HG02870 (cell line): Measurements from ENCODE around the gene NINJ1.
A peak's percentile ranks its signal among the peaks of the same experiment; 100 is the strongest.
"Not testable (repeated sequence)": the region's sequence is repeated elsewhere in the genome, so short reads cannot be mapped to it uniquely, and the experiment has no call there.

Experiments
- ATAC-seq: cut with Tn5 transposase; IDR thresholded peaks from one replicate; pipeline ENCODE4 v1.9.1; 2021; ENCODE audit warnings: mild to moderate bottlenecking, moderate library complexity; ENCODE audit not compliant: unreplicated experiment

NINJ1 gene

DNA sequence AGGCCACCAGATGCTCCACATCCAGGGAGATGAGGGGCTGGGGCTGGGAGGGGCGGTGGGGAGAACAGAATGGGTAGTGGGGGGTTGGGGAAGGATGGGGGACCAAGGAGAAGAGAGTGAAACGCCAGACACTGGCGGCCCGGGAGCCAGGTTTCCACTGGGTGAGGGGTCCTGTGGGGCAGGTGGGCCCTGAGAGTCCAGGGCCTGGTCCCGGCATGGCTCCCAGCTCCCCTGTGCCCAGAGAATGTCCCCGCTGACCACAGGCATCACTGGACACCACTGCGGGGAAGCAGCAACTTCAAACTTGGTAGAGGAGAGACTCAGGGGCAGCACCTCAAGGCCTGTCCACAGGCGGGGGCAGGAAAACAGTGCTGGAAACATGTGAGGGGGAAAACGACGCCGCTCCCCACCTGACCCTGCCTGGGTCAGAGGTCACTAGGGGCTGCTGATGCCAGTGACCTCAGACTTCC is 13.2 kb downstream of the NINJ1 start:
- no peak for ATAC-seq

DNA sequence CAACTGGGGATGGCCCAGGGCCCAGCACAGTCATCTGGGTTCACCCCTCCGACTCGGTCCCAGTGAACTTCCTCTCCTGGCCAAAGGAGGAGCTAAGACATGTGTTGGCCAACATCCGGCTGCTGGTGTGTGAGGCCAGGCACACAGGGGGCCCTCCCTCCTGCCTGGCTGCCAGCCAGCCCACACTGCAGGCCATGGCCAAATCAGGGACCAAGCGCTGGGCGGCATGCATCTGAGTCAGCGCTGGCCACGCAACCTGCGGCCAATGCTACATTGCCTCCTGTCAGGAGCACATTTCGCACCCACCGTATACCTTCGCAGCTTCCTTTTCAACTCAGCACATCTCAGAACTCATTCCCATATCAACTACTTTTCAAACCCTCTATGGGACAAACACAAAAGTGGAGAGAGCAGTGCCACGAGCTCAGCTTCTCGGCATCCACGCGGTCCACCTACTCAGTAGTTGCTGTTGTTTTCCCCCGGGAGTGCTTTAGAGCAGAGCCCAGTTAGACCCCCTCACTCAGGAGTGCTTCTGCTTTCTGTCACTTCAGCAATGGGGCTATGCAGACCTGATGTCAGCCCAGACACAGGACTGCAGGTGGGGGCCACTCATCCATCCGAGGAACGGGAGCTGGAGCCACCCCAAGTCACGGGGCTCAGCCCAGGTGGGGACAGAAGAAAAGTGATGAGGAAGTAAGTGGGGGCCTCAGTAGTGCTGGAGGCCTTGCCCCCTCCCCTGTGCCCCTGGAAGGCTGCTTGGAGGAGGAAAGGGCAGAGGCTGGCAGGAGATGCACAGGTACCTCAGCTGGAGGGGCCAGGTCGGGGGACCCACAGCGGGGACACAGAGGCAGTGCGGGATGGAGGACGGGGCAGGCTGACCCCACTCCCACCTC is 13.9 kb downstream of the NINJ1 start:
- peak; percentile 69 for ATAC-seq

DNA sequence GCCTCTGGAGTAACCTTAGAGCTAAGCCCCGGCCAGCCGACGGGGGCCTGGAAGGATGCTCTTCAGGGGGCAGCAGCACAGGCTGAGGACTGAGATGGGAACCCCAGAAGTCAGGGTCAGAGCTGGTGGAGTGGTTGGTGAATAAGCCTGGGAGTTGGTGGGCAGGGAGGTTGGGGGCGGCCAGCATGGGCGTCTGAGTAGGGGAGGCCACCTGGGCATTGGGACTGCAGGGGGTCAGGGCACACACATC is 14.4 kb downstream of the NINJ1 start:
- ATAC-seq, result no peak

- ATAC-seq, result no peak
Observed at GRCh38 chr9:93118863-93119702, 15.0 kb downstream of the NINJ1 start.

DNA sequence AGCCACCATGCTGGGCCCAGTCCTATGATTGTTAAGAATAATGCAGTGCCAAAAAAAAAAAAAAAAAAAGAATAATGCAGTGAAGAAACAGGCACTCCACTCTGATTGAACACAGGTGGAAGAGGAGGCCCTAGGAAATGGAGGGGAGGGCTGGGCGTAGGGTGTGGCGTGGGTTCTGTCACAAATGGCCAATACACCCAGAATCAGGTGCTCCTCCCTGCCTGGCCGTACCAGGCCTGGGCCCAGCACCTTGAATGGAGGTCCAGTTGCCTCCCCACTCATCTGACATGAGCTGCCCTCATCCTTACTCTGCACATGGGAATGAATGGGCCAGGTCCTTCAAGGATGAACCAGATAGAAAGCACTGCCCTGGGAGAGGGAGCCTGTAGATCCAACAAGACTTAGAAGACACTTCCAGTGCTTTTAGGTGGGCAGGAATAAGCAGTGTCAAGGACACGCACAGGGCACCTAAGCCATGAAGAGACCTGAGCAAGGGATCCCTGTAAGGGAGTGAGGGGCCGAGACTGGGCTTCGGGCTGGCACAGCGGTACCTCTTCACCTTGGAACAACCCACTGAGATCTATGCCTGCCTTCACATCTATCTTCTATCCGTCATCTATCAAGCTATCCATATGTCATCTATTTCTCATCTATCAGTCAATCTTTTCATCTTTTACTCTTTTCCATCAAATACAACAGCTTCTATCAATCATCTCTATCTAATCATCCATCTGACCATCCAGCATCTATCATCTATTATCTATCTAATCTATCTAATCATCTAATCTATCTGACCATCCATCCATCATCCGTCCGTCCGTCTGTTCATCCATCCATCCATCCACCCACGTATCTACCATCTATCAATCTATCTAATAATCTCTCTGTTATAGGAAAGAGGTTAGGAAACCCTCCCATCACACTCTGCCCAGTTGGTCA is 15.9 kb downstream of the NINJ1 start:
- ATAC-seq, result no peak

GRCh38 chr9:93117521-93117920 is 16.5 kb downstream of the NINJ1 start:
- not testable (repeated sequence) for ATAC-seq

DNA sequence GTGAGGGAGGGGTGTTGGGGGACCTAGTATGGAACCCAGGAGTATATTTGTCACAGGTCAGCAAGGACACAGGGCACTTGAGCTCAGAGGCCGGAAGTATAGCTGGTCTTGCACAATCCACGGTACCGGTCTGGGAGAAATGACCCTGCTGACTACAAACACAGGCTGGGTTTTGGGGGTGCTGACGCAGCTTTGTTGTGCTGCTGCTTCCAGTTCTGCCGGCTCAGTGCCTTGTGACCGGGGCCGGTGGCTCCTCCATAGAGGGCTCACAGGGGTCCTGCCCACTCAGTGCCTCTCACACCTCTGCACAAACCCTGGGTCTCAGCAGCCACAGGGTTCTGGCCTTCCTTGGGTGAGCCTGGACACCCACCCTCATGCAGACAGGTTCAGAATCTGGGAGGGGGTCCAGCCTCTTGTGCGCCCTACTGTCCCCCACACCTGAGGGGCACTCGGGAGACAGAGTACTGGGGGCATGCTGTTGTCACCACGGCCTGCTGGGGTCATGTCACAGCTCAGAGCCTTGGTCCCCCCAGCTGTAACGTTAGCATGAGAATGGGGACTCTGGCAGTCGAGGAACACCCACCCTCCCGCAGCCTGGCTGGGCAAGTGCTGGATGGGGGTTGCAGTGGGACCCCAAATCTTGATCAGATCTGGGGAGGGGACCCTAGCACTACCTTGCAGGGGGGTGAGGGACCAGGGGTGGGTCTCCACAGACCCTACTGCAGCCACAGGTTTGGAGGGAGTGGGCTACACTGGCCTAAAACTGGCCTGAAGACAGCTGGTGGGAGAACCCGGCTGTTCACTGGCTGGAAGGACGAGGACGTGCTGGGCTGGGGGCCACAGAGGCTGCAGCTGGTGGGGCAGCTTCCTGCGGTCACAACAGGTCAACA is 17.7 kb downstream of the NINJ1 start:
- no peak for ATAC-seq

DNA sequence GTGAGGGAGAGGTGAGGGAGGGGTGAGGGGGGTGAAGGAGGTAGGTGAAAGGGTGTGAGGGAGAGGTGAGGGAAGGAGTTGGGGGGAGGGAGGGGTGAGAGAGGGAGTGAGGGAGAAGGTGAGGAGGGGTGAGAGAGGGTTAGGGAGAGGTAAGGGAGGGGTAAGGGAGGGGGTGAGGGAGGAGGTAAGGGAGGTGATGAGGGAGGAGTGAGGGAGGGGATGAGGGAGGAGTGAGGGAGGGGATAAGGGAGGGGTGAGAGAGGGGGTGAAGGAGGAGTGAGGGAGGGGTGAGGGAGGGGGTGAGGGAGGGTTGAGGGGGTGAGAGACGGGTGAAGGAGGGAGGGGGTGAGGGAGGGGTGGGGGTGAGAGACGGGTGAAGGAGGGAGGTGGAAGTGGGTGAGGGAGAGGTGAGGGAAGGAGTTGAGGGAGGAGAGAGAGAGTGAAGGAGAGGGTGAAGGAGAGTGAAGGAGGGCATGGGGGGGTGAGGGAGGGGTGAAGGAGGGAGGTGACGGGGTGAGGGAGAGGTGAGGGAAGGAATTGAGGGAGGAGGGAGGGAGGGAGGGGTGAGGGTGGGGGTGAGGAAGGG is 18.5 kb downstream of the NINJ1 start:
- ATAC-seq, result no peak

DNA sequence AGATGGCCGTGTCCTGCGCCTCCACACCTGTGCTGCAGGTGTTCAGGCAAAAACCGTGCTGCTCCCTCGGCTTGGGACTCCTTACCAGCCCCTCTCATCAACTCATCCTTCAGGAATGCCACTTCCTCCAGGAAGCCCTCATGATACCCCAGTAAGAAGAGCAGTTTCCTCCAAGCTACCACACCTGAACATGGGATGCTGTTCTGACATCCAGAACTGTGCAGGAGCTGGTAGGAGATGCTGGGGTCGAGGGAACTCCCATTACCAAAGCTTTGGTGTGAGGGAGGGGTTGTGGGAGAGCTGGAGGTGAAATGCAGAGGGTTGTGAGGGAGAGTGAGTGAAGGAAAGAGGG is 19.1 kb downstream of the NINJ1 start:
- no peak for ATAC-seq

GRCh38 chr9:93114169-93114983 is 19.7 kb downstream of the NINJ1 start:
- ATAC-seq, result no peak

GRCh38 chr9:93112864-93113389 is 21.1 kb downstream of the NINJ1 start:
- no peak for ATAC-seq

- ATAC-seq, result no peak
Observed at GRCh38 chr9:93112116-93112863, 21.8 kb downstream of the NINJ1 start.

GRCh38 chr9:93111371-93112115 is 22.5 kb downstream of the NINJ1 start:
- ATAC-seq, result no peak

DNA sequence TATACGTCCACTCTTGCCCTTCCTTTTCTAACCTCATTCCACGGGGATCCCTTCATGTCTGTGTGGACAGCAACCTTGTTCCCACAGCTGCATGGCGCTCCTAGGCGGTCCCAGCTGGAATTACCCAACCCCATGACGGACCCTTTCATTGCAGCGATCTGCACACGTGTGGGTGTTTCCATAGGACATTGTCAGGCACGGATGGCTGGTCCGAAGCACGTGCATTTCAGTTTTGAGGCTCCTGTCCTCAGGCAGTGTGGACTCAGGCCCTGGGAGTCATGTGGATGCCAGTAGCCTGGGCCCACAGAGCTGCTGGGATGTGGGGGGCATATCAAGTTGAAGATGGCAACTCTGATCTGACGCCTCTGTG is 23.1 kb downstream of the NINJ1 start:
- no peak for ATAC-seq

- ATAC-seq, result no peak
Observed at GRCh38 chr9:93110311-93110855, 23.7 kb downstream of the NINJ1 start.

DNA sequence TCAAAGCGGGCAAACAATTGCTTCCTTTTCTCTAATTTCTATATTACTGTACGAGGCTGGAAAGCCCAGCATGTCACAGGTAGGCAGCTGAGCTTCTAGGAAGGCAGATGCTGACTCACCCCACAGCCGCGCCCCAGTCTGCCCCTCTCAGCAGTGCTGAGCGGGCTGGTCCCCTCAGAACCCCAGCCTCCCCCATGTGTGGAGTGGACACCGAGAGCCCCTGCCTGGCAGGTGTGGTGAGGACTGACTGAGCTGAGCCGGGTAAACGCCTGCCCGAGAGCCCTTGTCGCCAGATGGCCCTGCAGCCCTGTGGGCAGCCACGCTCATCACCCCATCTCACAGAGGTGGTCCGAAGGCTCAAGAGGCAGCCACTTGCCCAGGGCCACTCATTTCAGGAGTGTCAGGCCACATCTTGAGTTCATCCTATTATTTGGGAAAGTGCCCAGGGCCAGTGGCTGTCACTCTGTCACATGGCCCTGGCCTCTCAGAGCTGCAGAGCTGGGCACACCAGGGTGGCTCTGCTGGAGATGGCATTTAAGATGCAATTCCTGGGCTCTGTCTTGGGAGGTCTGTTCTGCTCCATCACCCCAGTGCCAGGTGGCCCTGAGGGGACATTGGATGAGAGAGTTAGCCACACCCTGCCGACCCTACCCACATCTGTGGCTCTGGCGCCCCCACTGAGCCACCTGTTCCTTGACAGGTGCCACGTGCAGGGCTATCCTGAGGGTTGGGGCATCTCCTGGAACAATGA is 25.6 kb downstream of the NINJ1 start:
- no peak for ATAC-seq
